K562 (cell line): ENCODE results near the gene RTN4. TPM values are rescaled to one million over a fixed set of nuclear protein-coding genes. Genes with fewer than 3 reads are reported as not detected.

Source experiments
- ATAC-seq: fragments of 200-7000 bp; cut with Tn5 transposase; 3 replicates; pipeline ENCODE4 v1.9.1; 2020; ENCODE audit warnings: moderate library complexity
- BruUV-seq: library from RNA; stranded (reverse); fragments of 400-500 nt; replicated peaks from 2 replicates; lab custom pipeline; 2021; lab: Mats Ljungman, UMichigan
- CTCF ChIA-PET: fragments of 300-600 bp; formaldehyde crosslinking; extraction: SDS; loops from one replicate; lab custom pipeline; 2021; ENCODE audit warnings: low intra/inter-chr PET ratio; lab: Yijun Ruan, JAX
- POLR2A ChIA-PET: fragments of 300-600, 350-650 bp; sonication (Branson Sonifier 250); formaldehyde crosslinking; extraction: SDS; loops from one replicate; lab custom pipeline; 2021; ENCODE audit warnings: antibody characterized with exemption, inconsistent platforms; lab: Yijun Ruan, JAX
- DNase-seq, 4 experiments: peaks; one replicate each; pipeline versions ENCODE4 v3.0.0 to v3.0.0-alpha.2; 2011 to 2018; ENCODE audit warnings: low spot score in 3 of 4, mixed read lengths in 3 of 4; ENCODE audit errors: extremely low read depth in 1 of 4
- FAIRE-seq: peaks from 2 replicates; lab custom pipeline; 2011; peaks lifted over from hg19 to GRCh38; lab: Jason Lieb, UNC
- H2AFZ ChIP-seq: 2 replicates; pipeline ENCODE4 v1.6.0; 2011; ENCODE audit warnings: low read depth, low read length, control low read depth, inconsistent platforms
- H3K27ac ChIP-seq: fragments of 200-600 bp; 3 replicates; pipeline ENCODE4 v1.8.0; 2011; ENCODE audit warnings: low read depth, mild to moderate bottlenecking, control low read depth, inconsistent platforms, low read length, moderate library complexity, mixed read lengths; ENCODE audit errors: extremely low read depth
- H3K27me3 ChIP-seq, 2 experiments: fragments of 300-600 bp in 1 of 2; 2 replicates in 1 of 2; 3 replicates in 1 of 2; pipeline versions ENCODE4 v1.6.0 to v1.8.0; 2011; ENCODE audit warnings: inconsistent platforms in 2 of 2, low read length in 2 of 2, mild to moderate bottlenecking in 1 of 2, mixed read lengths in 1 of 2, moderate library complexity in 1 of 2; ENCODE audit not compliant: control insufficient read depth in 2 of 2, insufficient read depth in 2 of 2
- H3K36me3 ChIP-seq: fragments of 300-600 bp; 3 replicates; pipeline ENCODE4 v1.8.0; 2011; ENCODE audit warnings: mild to moderate bottlenecking, low read length, inconsistent platforms; ENCODE audit not compliant: control insufficient read depth, insufficient read depth
- H3K4me1 ChIP-seq, 2 experiments: fragments of 200-600 bp in 1 of 2; replicated peaks in 1 of 2; 2 replicates in 1 of 2; 3 replicates in 1 of 2; pipeline versions ENCODE4 v1.5.1 to v1.8.0; 2011; ENCODE audit warnings: inconsistent platforms in 2 of 2, low read length in 2 of 2, mild to moderate bottlenecking in 1 of 2, mixed read lengths in 1 of 2, moderate library complexity in 1 of 2; ENCODE audit not compliant: control insufficient read depth in 2 of 2, insufficient read depth in 2 of 2
- H3K4me2 ChIP-seq: 2 replicates; pipeline ENCODE4 v1.6.1; 2011; ENCODE audit warnings: low read length, control low read depth, inconsistent platforms, mixed read lengths; ENCODE audit not compliant: insufficient read depth
- H3K4me3 ChIP-seq: fragments of 200-600 bp; sonication (generic), shearing (Covaris generic); 2 replicates; pipeline ENCODE4 v1.5.1; 2016; ENCODE audit warnings: control low read depth, inconsistent platforms
- H3K79me2 ChIP-seq: fragments of 200-600 bp; 3 replicates; pipeline ENCODE4 v1.8.0; 2011; ENCODE audit warnings: low read length, inconsistent platforms; ENCODE audit not compliant: control insufficient read depth, insufficient read depth
- H3K9ac ChIP-seq, 2 experiments: 2 replicates each; pipeline versions ENCODE4 v1.6.0 to v1.6.1; 2011; ENCODE audit warnings: low read depth in 2 of 2, low read length in 2 of 2, control low read depth in 1 of 2, inconsistent platforms in 1 of 2, mild to moderate bottlenecking in 1 of 2, mixed read lengths in 1 of 2; ENCODE audit not compliant: insufficient read depth in 1 of 2
- H3K9me1 ChIP-seq: one replicate; pipeline ENCODE4 v1.6.0; 2011; ENCODE audit warnings: inconsistent platforms, mild to moderate bottlenecking, low read length, moderate library complexity; ENCODE audit not compliant: control insufficient read depth, insufficient read depth
- H3K9me3 ChIP-seq: replicated peaks from 2 replicates; pipeline ENCODE4 v1.5.1; 2011; ENCODE audit warnings: low read depth, low read length, inconsistent platforms; ENCODE audit not compliant: control insufficient read depth, insufficient read depth
- H4K20me1 ChIP-seq: replicated peaks from 2 replicates; pipeline ENCODE4 v1.6.1; 2011; ENCODE audit warnings: low read length, inconsistent platforms, mixed read lengths; ENCODE audit not compliant: control insufficient read depth, insufficient read depth
- CBFA2T3 ChIP-seq: fragments of 450-650 bp; IDR thresholded peaks from 2 replicates; pipeline ENCODE4 v1.6.1; 2017
- ELF2 ChIP-seq: fragments of 250-450 bp; sonication (Bioruptor Pico); IDR thresholded peaks from 2 replicates; pipeline ENCODE4 v1.5.0; 2021; ENCODE audit warnings: mild to moderate bottlenecking
- GATAD2A ChIP-seq: fragments of 450-650 bp; IDR thresholded peaks from 2 replicates; pipeline ENCODE4 v1.6.1; 2017
- POLR3A ChIP-seq: IDR thresholded peaks from 2 replicates; pipeline ENCODE4 v1.6.1; 2011; ENCODE audit warnings: borderline replicate concordance, mild to moderate bottlenecking, moderate library complexity; ENCODE audit not compliant: insufficient read length, insufficient read depth; ENCODE audit errors: extremely low read depth
- TFAM ChIP-seq: fragments of 250-450 bp; sonication (Bioruptor Pico); conservative IDR thresholded peaks from 2 replicates; pipeline ENCODE4 v1.5.0; 2021; ENCODE audit warnings: mild to moderate bottlenecking, moderate library complexity
- U2AF1 ChIP-seq: fragments of 200-400 bp; formaldehyde crosslinking; optimal IDR thresholded peaks from 2 replicates; pipeline ENCODE3; 2017; ENCODE audit warnings: mild to moderate bottlenecking, low read depth, low read length, moderate library complexity
- ZBTB7A ChIP-seq: IDR thresholded peaks from 2 replicates; pipeline ENCODE4 v1.6.1; 2011; ENCODE audit warnings: low read depth, mild to moderate bottlenecking, low read length, moderate library complexity, borderline replicate concordance; ENCODE audit not compliant: control insufficient read depth
- ZNF764 ChIP-seq: fragments of 250-450 bp; sonication (Bioruptor Pico); IDR thresholded peaks from 2 replicates; pipeline ENCODE4 v1.4.0; 2020; ENCODE audit warnings: low read depth, mild to moderate bottlenecking, moderate library complexity
- WGBS: fragments of 100-300 bp; shearing (Covaris generic); methylation state at CpG from one replicate; pipeline ENCODE4 v1.1.6; 2016; ENCODE audit warnings: low coverage, mixed read lengths; ENCODE audit not compliant: insufficient coverage; ENCODE audit errors: missing lambda C conversion rate; 5-methylcytosine and 5-hydroxymethylcytosine counted together
- in situ Hi-C: fragments of 300-500 bp; cut with MboI; formaldehyde crosslinking; loops from 4 replicates; pipeline ENCODE4 v1.15.0; 2018; ENCODE audit warnings: inconsistent platforms, mixed read lengths
- intact Hi-C: fragments of 100-400 bp; cut with micrococcal nuclease; formaldehyde crosslinking; loops from 2 replicates; pipeline ENCODE4 v1.14.2; 2022
- polyA plus RNA-seq, 8 experiments: library from polyadenylated mRNA; depleted of rRNA in 4 of 8; stranded (reverse) in 5 of 8; unstranded in 3 of 8; fragments of >200 nt; fragmentation: Nextera tagmentation in 2 of 8; fragmentation: Illumina TruSeq in 1 of 8; extraction: Ambion mirVana in 2 of 8; extraction: Trizol in 1 of 8; gene quantifications; 2 replicates each; pipeline versions ENCODE4 v1.2.1 to v1.2.3, GENCODE V29; 2011 to 2014; ENCODE audit warnings: inconsistent platforms in 1 of 8, missing spikeins in 1 of 8
- total RNA-seq, 7 experiments: library from RNA; depleted of rRNA in 6 of 7; stranded (reverse); fragments of >200 nt in 6 of 7; fragmentation: Illumina TruSeq in 2 of 7; extraction: Trizol in 2 of 7; gene quantifications; 2 replicates each; pipeline versions ENCODE4 v1.2.1 to v1.2.3, GENCODE V29; 2011 to 2021; ENCODE audit warnings: low replicate concordance in 1 of 7
- TF ChIP-seq, protein P1 (sequence below): sonication (generic); formaldehyde crosslinking; IDR thresholded peaks from 2 replicates; pipeline ENCODE4 v1.8.1; 2023; ENCODE audit warnings: mild to moderate bottlenecking, missing genetic modification reagents, moderate library complexity
- TF ChIP-seq, protein P2 (sequence below): fragments of 250-450 bp; sonication (Bioruptor Pico); IDR thresholded peaks from 2 replicates; pipeline ENCODE4 v1.8.0; 2022; ENCODE audit warnings: moderate library complexity, mild to moderate bottlenecking, inconsistent platforms
- TF ChIP-seq, protein P3 (sequence below), 3 experiments: fragments of 200-800 bp in 1 of 3; sonication (Bioruptor generic) in 1 of 3; sonication (generic) in 1 of 3; formaldehyde crosslinking in 1 of 3; IDR thresholded peaks; 2 replicates each; pipeline versions ENCODE4 v1.6.1 to v1.8.0; 2016 to 2022; ENCODE audit warnings: mild to moderate bottlenecking in 2 of 3, missing compliant biosample characterization in 2 of 3, missing genetic modification characterization in 2 of 3, missing genetic modification reagents in 1 of 3
- TF ChIP-seq, protein P4 (sequence below): fragments of 450-650 bp; IDR thresholded peaks from 2 replicates; pipeline ENCODE4 v1.7.1; 2018; ENCODE audit warnings: mild to moderate bottlenecking, low read depth; ENCODE audit not compliant: partially characterized antibody
- TF ChIP-seq, protein P5 (sequence below): fragments of 450-650 bp; IDR thresholded peaks from 2 replicates; pipeline ENCODE4 v1.6.1; 2016; ENCODE audit warnings: antibody characterized with exemption

RTN4 gene
- total and polyA plus RNA-seq, 9 of the 15 experiments (the other 6 are each of a cell fraction or from before 2014, with no cell fraction given) = 73.0 to 248 (median 116) TPM

DNA sequence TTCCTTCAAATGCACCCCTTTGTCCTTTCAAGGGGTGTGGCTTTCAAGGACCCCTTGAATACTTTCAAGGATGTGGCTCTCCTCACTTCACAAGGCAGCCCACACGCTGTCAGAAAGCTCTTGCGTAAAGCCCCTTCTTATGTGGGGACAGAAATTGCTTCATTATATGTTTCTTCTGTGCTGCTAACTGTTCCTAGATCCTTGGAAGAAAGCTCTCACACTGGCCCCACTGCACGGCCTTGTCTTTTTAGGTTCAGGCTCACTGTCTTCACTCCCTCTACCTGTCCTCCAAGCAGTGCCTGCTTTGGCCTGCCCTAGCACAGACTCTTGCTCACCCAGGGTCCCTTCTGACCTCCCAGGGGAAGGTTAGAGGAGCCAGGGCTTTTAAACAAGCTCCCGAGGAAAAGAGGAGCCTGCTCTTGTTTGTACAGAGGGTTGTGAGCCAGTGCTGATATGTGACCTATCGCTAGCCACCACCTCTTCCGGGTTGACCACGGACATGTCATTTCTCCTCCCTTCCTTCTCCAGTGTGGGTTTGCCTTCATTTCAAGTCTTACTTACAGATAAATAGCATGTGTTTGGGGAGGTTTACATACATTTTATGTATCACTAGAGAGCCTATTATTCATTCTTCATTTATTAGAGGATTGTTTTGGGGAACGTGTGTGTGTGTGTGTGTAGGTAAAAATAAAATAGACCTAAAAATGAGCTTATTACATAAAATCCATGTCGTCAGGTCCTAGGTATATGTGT is 94.7 kb downstream of the RTN4 start:
- Histone ChIP-seq H3K27me3 (no peaks in the 10 kb centered on the region; a peak in 1 of 5 replicates), H4K20me1 (no peaks in the 10 kb centered on the region), H2AFZ (peak overlapping the region; percentile 90), H3K9ac (peak overlapping the region; percentile 78 to 88; a peak in 3 of 4 replicates), H3K36me3 (no peaks in the 10 kb centered on the region), H3K4me3 (no peak overlapping the region), H3K27ac (peak overlapping the region; percentile 93), H3K4me1 (peaks cover 35 to 52% of the 10 kb centered on the region in 2 experiments), H3K9me1 (no peaks in the 10 kb centered on the region), H3K9me3 (no peaks in the 10 kb centered on the region), H3K79me2 (no peaks in the 10 kb centered on the region), H3K4me2 (peak overlapping the region; percentile 71)
- in situ Hi-C loops = no loop called here
- peak; percentile 94 for FAIRE-seq
- 21% methylated on average over 9 of the region's 9 CpGs for WGBS
- POLR2A ChIA-PET = interaction anchor here (0.5 to 2.7 kb wide), 12 partner anchors 8 to 269 kb away, joined by 3 to 16 read pairs (median 5); no protein-coding TSS in a partner anchor
- CTCF ChIA-PET = no interaction called here
- no TSS peak for BruUV-seq
- intact Hi-C loops = no loop called here
- peak; percentile 77 to 90 (median 81) for DNase-seq
- ATAC-seq = peak; percentile 89
- TF ChIP-seq TFAM (CRISPR knock-in tag) (no peak), U2AF1 (no peak), ZBTB7A (no peak), CBFA2T3 (peak; percentile 77), POLR3A (no peak), ZNF764 (CRISPR knock-in tag) (no peak), ELF2 (CRISPR knock-in tag) (no peak), GATAD2A (peak; percentile 82)
- TF ChIP-seq, protein P1, sequence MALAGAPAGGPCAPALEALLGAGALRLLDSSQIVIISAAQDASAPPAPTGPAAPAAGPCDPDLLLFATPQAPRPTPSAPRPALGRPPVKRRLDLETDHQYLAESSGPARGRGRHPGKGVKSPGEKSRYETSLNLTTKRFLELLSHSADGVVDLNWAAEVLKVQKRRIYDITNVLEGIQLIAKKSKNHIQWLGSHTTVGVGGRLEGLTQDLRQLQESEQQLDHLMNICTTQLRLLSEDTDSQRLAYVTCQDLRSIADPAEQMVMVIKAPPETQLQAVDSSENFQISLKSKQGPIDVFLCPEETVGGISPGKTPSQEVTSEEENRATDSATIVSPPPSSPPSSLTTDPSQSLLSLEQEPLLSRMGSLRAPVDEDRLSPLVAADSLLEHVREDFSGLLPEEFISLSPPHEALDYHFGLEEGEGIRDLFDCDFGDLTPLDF (CRISPR knock-in tag) = no peak
- TF ChIP-seq, protein P2, sequence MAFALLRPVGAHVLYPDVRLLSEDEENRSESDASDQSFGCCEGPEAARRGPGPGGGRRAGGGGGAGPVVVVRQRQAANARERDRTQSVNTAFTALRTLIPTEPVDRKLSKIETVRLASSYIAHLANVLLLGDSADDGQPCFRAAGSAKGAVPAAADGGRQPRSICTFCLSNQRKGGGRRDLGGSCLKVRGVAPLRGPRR (CRISPR knock-in tag) = 0 out of 2 replicates have a peak, but pooled peaks have one; percentile 12
- TF ChIP-seq, protein P3, sequence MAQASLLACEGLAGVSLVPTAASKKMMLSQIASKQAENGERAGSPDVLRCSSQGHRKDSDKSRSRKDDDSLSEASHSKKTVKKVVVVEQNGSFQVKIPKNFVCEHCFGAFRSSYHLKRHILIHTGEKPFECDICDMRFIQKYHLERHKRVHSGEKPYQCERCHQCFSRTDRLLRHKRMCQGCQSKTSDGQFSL (CRISPR knock-in tag; IDR thresholded peaks at IDR 0.05) = no peak
- TF ChIP-seq, protein P3 (tag; IDR thresholded peaks at IDR 0.05) = peak in 1 of 2 experiments; percentile 66; a peak in 1 of 4 replicates
- TF ChIP-seq, protein P4, sequence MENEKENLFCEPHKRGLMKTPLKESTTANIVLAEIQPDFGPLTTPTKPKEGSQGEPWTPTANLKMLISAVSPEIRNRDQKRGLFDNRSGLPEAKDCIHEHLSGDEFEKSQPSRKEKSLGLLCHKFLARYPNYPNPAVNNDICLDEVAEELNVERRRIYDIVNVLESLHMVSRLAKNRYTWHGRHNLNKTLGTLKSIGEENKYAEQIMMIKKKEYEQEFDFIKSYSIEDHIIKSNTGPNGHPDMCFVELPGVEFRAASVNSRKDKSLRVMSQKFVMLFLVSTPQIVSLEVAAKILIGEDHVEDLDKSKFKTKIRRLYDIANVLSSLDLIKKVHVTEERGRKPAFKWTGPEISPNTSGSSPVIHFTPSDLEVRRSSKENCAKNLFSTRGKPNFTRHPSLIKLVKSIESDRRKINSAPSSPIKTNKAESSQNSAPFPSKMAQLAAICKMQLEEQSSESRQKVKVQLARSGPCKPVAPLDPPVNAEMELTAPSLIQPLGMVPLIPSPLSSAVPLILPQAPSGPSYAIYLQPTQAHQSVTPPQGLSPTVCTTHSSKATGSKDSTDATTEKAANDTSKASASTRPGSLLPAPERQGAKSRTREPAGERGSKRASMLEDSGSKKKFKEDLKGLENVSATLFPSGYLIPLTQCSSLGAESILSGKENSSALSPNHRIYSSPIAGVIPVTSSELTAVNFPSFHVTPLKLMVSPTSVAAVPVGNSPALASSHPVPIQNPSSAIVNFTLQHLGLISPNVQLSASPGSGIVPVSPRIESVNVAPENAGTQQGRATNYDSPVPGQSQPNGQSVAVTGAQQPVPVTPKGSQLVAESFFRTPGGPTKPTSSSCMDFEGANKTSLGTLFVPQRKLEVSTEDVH = no peak
- TF ChIP-seq, protein P5, sequence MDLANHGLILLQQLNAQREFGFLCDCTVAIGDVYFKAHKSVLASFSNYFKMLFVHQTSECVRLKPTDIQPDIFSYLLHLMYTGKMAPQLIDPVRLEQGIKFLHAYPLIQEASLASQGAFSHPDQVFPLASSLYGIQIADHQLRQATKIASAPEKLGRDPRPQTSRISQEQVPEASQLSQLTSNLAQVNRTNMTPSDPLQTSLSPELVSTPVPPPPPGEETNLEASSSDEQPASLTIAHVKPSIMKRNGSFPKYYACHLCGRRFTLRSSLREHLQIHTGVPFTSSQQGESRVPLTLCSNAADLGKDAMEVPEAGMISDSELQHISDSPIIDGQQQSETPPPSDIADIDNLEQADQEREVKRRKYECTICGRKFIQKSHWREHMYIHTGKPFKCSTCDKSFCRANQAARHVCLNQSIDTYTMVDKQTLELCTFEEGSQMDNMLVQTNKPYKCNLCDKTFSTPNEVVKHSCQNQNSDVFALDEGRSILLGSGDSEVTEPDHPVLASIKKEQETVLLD = no peak
